ENCODE measurements around the gene SLC30A2. TPM values are rescaled to one million over a fixed set of nuclear protein-coding genes. Genes with fewer than 3 reads are reported as not detected.

The SLC30A2 gene
- total and polyA plus RNA-seq, 2 of the 13 experiments (the other 11 are each of a cell fraction or from before 2014, with no cell fraction given): not detected

- TF ChIP-seq ZBTB40 (IDR thresholded peaks at IDR 0.05) (no peak), ZBTB40 (CRISPR knock-in tag; IDR thresholded peaks at IDR 0.05) (no peak; the same call in 1 of the 2 replicates), ZSCAN22 (CRISPR knock-in tag; IDR thresholded peaks at IDR 0.05) (no peak), NPAS2 (CRISPR knock-in tag; IDR thresholded peaks at IDR 0.05; ENCODE audit: borderline replicate concordance) (no peak), ZNF232 (CRISPR knock-in tag; IDR thresholded peaks at IDR 0.05; ENCODE audit: borderline replicate concordance) (peak; percentile 76), MTA1 (CRISPR knock-in tag; IDR thresholded peaks at IDR 0.05; ENCODE audit: borderline replicate concordance) (peak; percentile 93), GLMP (CRISPR knock-in tag; IDR thresholded peaks at IDR 0.05; ENCODE audit: borderline replicate concordance) (no peak), FUBP1 (CRISPR knock-in tag; IDR thresholded peaks at IDR 0.05; ENCODE audit: borderline replicate concordance) (no peak), GATA4 (IDR thresholded peaks at IDR 0.05; ENCODE audit: borderline replicate concordance, low read depth) (0 out of 2 replicates have a peak, but pooled peaks have one; percentile 28), THAP9 (CRISPR knock-in tag; IDR thresholded peaks at IDR 0.05; ENCODE audit: borderline replicate concordance) (peak; percentile 62; the same call in 1 of the 2 replicates)
Observed at GRCh38 chr1:25997828-25998761, 47.8 kb downstream of the SLC30A2 start, which contains the start of gene PAFAH2 (continued).
